ENCODE results near the gene NAALAD2.
"Not testable (repeated sequence)": the region's sequence is repeated elsewhere in the genome, so short reads cannot be mapped to it uniquely, and the experiment has no call there.

NAALAD2 gene

DNA sequence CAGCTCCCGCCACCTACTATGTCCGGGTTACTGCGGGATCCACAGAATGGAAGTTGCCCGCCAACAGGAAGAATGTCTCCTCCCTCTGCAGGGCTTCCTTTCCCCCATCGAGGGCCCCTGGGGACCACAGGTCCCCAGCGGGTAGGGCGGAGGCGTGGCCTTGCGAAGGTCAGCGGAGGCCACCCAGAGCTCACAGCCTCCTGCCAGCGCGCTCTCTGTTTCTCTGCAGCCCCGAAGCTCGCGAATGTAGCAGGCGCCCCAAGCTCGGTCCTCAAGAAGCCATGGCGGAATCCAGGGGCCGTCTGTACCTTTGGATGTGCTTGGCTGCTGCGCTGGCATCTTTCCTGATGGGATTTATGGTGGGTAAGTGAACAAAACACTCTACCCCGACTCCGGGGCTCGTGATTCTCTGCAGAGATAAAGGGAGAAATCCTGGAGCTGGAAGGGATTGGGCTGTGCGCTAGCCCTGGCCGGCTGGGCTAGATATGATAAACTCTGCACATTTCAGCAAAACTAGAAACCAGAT lies at the start of gene NAALAD2:
TSS of gene NAALAD2 (plus strand) at position 186 of the 526 bp plus-strand sequence. CDS start at position 282, 96 bp downstream.
- no peak for DNase-seq

DNA sequence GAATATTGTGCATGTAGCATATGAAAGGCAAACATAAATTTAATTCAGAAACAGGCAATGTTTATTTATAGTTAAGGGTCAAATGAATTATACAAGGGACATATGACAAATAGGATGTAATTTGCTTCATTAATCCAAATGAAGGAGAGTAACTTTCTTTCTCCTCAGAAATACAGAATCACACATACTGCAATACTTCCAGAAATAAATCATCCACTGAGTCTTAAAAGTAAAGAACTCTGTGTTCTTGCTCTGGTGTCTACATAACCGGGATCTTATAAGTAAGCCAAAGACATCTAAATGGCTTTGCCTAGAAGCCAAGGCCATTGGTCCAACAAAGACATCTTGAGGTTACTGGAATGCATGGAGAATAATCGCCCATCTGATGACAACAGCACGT lies 48.8 kb upstream of the NAALAD2 start, which contains the start of gene UBTFL1:
TSS of gene UBTFL1 (plus strand) at position 301 of the 400 bp plus-strand sequence. CDS start at position 301, 0 bp downstream.
- not testable (repeated sequence) for DNase-seq

DNA sequence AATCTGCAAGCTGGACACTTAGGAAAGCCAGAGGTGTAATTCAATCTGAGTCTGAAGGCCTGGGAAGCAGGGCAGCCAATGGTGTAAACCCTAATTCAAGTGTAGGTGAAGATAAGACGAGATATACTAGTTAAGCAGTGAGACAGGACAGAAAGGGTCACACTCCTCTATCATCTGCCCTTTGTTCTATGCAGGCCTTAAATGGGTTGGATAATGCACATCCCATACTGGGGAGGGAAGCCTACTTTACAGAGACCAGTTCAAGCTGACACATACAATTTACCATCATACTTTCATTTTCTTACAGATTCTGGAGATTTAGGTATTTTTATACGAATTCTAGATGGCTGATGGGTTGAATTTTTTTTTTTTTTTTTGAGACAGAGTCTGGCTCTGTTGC lies 45.7 kb upstream of the NAALAD2 start:
- not testable (repeated sequence) for DNase-seq

DNA sequence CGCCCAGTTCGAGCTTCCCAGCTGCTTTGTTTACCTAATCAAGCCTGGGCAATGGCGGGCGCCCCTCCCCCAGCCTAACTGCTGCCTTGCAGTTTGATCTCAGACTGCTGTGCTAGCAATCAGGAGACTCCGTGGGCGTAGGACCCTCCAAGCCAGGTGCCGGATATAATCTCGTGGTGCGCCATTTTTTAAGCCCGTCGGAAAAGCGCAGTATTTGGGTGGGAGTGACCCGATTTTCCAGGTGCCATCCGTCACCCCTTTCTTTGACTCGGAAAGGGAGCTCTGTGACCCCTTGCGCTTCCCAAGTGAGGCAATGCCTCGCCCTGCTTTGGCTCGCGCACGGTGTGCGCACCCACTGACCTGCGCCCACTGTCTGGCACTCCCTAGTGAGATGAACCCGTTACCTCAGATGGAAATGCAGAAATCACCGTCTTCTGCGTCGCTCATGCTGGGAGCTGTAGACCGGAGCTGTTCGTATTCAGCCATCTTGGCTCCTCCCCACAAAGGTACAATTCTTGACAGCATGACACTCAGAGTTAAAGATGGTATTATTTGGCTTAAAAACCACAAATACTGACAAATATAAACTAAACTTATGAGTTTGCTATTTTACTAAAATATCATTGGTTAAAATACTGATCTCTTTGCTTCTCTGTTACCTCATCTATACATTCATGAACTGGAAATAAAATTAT lies 39.1 kb upstream of the NAALAD2 start:
- not testable (repeated sequence) for DNase-seq

DNA sequence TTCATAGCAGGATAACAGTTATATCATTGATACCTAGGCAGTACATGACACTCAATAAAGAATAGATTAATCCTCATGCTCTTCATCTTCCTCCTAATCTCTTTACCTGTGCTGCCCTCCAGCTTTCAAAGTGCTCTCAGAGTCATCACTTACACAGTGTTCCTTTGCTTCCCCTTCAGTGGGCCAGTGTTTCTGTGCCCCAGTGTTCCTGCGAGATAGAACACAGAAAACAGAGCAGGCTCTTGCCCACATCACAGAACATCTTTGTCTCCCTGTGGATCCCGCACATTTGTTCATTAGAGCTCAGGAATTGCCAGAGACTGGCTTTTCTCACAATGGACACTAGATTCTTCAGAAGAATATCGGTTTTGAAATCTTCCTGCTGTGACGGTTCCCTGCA lies 36.2 kb upstream of the NAALAD2 start:
- DNase-seq: not testable (repeated sequence)

DNA sequence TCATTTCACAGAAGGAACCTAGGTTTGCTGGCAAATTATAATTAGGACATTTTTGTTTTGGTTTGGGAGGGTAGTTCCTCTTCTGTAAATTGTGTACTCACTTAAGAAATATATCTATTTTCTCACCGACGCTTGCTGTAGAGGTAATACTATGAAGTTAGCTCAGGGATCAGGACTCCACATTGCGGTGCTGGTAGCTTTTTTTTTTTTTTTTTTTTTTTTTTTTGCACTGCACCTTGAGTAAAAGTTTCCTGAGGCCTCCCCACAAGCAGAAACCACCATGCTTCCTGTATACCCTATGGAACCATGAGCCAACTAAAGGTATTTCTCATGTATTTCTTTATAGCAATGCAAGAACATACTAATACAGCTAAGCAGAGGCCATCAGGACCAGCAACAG lies 34.0 kb upstream of the NAALAD2 start:
- no peak for DNase-seq

DNA sequence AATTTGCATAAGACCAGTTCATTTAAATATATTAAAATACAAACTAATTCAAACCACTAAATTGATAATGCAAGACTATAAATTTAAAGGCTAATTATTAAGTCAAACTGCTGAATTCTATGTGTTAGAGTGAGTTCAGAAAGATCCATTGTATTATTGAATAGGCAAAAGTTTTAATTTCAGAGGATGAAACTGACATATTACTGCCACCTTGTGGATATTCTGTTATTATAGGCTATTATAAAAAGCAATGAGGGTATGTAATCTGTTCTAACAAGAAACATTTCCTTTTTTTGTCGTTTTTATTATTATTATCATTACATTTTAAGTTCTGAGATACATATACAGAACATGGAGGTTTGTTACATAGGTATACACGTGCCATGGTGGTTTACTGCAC lies 20.9 kb upstream of the NAALAD2 start:
- DNase-seq: no peak

DNA sequence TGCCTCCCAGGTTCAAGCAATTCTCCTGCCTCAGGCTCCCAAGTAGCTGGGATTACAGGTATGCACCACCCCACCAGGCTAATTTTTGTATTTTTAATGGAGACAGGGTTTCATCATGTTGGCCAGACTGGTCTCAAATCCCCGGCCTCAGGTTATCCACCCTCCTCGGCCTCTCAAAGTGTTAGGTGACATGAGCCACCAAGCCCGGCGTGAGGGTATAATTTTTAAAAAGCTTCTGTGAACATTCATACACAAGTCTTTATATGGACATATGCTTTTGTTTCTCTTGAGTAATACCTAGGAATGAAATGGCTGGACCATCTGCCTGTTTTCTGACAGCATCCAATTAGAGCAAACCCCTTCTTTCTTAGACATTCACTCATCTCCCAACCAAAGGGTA lies 14.3 kb upstream of the NAALAD2 start:
- DNase-seq: no peak

DNA sequence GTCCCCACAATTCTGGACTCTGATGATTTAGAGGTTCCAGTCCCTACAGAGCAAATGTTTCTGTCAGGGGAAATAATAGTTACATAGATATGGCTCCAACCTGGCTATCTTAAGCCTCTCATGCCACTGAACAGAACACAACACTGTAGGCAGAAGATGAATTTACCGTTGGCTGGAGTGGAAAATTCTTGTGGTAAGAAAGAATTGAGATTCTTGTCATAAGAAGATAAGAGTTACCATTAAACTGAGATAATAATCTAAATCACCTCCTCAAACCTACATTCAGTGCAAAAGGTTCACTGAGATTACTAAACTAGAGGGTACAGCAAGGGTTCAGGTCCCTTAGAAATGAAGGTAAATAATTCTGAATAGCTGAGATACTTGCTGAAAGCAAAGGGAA lies 10.1 kb upstream of the NAALAD2 start:
- no peak for DNase-seq

DNA sequence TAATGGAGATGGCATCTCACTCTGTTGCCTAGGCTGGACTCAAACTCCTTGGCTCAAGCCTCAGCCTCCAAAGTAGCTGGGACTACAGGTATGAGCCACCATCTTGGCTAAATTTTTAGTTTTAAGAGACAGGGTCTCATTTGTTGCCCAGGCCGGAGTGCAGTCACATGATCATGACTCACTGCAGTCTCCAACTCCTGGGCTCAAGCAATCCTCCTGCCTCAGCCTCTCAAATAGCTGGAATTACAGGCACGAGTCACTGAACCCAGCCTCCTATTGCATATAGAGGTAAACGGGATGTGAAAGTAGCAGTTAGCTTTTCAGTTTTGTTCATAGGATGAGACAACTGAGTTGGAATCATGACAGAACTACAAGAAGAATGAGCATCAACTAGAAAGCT lies 9.5 kb upstream of the NAALAD2 start:
- DNase-seq: no peak

DNA sequence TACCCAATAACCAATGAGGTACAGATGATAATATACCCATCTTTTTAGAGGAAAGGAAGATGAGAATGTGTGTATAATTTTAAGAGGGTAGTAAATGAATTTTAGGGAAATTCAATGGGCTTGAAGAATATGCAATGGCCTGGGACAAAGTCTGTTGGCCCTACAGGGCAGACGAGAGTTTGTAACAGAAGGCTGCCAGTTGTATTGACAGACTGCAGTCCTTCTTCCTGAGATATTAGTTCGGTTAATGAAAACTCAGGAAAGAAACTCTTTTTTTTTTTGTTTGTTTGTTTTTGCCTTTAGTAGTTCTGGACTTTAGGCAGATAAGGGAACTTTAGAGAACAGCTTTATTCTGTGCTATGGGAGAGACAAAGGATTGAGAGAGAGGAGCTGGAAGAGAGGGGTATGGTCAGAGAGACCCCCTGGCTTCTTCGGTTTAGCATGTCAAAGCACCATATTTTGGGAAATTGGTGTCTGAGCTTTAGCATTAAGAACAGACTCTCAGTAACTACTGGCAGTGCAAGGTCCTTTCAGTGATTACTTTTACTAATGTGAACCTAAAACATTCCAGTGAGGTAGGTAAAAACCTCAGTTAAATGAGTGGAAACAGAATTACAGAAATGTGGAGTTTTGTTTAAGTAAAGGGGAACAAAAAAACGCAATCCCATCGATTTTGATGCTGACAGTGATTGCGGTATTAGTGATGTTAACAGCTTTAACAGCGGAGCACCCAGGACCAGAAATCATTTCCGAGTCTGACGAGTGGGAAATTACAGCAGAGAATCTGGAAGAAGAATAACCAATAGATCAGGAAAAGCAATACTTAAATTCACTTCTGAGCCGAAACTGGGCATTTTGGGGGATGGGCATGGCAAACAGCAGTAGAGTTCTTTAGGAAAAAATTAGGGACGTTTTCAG lies 644 bp upstream of the NAALAD2 start:
- DNase-seq: no peak

DNA sequence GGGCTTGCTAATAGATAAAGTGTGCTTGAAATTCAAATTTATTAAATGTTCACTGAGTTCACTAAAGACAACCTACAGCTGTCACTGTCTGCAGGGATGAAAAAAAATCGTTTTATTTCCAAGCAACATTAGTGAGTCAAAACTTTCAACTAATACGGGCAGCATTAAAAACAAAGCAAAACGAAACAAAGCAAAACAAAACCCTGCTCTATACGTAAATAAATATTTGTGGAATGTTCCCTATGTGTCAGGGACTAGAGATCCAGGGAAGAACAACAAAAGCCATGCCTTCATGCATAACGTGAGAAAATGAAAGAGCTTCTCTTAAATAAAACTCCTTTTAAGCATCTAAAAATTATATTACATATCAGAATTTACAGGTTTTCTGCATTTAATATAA lies 553 bp downstream of the NAALAD2 start:
- no peak for DNase-seq

DNA sequence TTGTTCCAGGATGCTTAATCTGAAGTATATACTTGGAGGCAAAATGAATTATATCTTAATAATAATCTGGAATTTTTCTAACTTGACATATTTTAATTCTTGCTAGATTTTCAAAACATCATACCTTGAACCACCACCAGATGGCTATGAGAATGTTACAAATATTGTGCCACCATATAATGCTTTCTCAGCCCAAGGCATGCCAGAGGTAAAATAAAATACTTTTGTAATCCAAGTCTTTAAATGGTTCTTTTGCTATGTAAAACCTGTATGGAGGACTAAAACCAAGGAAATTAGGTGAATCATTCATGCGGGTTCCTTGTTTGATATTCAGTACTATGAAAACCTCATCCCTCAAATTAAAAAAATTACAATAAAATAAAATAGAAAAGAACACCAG lies 14.4 kb downstream of the NAALAD2 start:
- DNase-seq: no peak

DNA sequence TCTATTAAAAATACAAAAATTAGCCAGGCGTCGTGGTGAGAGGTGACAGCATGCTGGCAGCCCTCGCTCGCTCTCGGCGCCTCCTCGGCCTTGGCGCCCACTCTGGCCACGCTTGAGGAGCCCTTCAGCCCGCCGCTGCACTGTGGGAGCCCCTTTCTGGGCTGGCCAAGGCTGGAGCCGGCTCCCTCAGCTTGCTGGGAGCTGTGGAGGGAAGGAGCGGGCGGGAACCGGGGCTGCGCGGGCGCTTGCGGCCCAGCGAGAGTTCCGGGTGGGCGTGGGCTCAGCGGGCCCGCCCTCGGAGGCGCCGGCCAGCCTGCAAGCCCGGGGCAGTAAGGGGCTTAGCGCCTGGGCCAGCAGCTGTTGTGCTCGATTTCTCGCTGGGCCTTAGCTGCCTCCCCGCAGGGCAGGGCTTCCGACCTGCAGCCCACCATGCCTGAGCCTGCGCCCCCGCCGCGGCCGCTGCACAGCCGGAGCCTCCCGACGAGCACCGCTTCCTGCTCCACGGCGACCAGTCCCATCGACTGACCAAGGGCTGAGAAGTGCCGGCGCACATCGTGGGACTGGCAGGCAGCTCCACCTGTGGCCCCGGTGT lies 32.6 kb downstream of the NAALAD2 start:
- not testable (repeated sequence) for DNase-seq

DNA sequence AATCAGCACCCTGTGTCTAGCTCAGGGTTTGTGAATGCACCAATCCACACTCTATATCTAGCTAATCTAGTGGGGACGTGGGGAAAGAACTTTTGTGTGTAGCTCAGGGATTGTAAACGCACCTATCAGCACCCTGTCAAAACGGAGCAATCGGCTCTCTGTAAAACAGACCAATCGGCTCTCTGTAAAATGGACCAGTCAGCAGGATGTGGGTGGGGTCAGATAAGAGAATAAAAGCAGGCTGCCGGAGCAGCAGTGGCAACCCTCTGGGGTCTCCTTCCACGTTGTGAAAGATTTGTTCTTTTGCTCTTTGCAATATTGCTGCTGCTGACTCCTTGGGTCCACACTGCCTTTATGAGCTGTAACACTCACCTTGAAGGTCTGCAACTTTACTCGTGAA lies 33.2 kb downstream of the NAALAD2 start:
- DNase-seq: not testable (repeated sequence)

DNA sequence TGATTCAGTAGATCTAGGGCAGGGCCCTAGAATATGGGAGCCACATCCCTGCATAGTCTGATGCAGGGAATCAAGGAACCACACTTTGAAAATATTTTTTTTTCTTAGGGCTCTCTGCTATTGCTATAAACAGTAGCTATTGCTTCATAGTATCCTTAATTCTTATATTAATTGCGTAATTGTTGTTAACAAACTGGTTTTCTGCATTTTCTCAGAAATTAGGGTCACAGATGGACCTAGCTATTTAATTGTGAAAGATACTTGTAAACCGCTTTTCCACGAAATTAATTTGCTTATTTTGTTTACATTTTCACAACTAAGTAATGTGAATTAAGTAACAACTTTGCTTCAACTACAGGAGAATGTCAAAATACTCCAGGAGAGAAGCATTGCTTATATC lies 34.1 kb downstream of the NAALAD2 start:
- DNase-seq: no peak

DNA sequence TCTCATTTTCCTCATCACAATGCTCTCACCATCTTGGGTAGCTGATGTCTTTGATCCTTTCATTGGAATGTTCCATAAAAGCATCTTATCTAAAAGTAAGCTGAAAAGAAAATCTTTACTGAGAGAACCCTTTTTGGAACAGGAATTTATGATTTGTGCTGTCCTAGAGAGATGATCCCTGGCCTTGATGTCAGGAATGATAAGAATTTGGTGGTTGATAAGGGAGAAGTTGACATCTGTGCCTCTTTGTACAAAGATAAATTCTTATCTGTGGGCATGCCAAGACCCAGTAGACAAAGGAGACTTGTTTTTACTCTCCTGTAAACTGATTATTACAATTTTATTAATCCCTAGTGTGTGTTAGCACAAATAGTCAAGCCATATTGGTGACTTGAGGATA lies 36.9 kb downstream of the NAALAD2 start:
- DNase-seq: no peak

DNA sequence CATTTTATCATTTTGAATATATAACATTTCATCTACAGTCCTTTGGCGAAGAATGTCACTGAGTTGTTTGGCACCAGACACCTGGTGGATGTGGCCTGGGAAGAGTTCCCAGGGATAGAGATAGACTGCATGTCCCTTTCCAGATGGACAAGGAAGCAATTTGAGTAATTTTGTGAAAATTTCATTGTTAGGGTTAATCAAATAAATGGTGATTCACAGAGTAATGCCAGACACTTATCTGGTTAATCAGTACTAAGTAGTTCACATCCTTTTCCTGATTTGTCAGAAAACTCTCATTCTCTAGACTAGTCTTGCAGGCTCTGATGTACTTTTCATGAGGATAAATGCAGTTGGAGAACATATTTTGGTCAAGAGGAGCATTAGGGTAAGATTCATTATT lies 41.6 kb downstream of the NAALAD2 start:
- DNase-seq: no peak

DNA sequence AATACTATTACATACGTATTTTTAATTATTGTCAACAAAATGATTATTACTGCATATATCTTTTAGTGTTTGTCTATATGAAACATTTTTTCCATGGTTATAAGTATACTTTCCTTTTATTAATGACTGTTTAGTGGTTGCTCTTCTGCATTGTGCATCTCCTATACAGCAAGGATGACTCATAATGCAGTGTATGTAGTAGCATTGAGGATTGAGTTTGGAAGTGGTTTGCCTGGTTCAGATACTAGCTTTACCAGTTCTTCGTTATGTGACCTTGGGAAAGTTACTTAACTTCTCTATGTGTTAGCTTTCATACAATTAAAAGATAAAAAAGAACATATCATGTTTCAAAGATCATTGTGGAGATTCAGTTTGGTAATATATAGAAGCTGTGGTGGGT lies 44.3 kb downstream of the NAALAD2 start:
- no peak for DNase-seq

DNA sequence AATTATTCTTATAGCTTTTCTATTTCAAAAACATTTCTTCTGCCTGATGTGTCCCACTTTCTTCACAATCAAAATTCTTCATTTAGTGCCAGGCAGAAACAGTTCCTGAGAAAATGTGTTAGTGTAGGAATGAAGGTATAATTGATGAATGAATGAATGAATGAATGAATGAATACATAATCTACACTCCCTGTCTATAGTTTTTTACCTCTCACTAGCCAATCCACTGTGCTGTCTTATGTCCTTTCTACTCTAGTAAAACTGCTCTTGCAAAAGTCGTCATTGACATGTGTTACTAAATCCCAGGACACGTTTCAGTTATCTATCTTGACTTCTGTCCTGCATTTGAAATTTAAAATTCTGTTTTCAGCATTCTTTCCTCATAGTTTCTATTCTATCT lies 45.5 kb downstream of the NAALAD2 start:
- DNase-seq: no peak

DNA sequence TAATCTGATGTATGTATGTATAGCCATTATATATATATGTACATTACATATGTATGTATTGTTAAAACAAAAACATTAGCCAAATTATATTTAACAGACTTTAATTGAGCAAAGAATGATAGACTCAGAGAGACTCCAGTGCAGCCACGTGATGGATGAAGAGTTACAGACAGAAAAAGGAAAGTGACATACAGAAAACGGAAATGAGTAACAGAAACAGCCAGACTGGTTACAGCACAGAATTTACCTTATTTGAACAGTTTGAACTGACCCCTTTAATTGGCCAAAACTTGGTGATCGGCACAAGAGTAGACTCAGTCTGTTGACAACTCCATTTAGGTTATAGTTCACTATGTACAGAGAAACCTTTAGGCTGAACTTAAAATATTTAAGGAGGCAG lies 53.4 kb downstream of the NAALAD2 start:
- no peak for DNase-seq

DNA sequence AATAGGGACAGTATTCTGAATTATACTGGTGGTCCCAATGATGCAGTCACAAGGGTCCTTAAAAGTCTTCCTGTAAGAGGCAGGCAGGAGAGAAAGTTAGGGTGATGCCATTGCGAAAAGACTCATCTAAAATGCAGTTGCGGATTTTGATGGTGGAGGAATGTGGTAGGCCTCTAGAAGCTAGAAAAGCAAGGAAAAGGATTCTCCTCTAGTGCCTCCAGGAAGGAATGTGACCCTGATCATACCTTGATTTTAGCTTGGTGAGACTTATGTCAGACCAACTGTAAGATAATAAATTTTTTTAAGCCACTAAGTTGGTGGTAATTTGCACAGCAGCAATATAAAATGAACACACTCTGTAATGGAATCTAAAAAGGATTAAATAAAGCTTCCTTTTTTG lies 54.5 kb downstream of the NAALAD2 start:
- DNase-seq: no peak

DNA sequence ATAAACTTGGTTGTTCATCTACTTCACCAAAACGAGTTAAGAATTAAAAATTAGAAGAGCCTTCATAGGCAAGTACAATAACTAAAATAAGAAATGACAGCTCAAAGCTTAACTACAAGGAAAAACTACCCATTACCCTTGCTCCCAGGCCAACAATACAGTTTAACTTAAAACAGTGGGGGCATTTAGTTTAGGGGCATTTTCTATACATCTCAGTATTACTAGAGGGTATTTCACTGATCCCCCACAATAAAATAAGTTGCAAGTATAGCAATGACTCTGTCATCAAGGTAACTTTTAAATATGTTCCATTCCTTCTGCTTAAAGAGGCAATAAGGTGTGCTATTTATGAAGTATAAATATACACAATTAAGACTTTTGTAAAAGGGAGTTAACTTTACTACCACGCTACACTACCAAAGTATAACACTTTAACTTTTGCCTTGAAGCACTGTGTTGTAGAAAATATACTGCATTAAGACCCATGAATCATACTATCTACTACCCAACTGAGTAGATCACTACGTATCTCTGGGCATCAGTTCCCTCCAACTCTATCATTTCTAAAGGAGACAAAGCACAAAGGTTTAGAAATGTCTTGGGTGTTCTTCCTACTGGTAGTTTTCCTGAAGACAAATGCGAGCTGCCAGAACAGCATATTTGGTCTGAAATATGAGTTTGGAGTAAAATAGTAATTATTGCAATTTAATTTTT lies 58.6 kb downstream of the NAALAD2 start:
- no peak for DNase-seq

Measured in RPMI8226 (cell line).